Upper lobe of left lung (tissue), 4 donors: ENCODE results near the gene DOCK1.

Source experiments
- POLR2A ChIP-seq, 4 donors: fragments of 450-650 bp; IDR thresholded peaks; one replicate each; pipeline ENCODE4 v1.5.1; 2016 to 2017; ENCODE audit warnings: antibody characterized with exemption in 4 of 4, mild to moderate bottlenecking in 2 of 4
- POLR2AphosphoS5 ChIP-seq, 2 donors: sonication (generic); formaldehyde crosslinking; IDR thresholded peaks; one replicate each; pipeline ENCODE4 v1.5.1; 2017; ENCODE audit warnings: antibody characterized with exemption in 2 of 2
- TF ChIP-seq, protein P1 (sequence below), 6 experiments: fragments of 450-650 bp in 4 of 6; fragments of 200-600 bp in 2 of 6; sonication (generic) in 2 of 6; IDR thresholded peaks; one replicate each; pipeline ENCODE4 v1.5.1; 2016 to 2019; ENCODE audit warnings: antibody characterized with exemption in 6 of 6

DNA sequence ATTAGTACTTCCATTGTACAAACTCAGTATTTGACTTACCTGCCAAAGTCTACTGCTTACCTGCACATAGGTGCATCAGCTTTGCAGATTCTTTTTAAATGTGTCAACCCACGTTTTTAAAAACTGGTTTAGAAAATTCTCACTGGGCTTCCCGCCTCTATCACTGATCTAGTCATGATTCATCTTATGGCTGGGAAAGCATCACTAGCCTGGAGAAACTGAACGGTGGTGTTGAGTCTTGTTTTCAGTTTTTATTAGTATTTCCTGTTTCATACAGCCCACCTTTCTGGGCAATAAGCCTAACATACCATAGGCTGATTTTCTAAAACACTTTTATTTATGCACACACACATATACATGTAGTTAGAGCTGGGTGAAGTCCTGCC is 19.7 kb downstream of the DOCK1 start:
- TF ChIP-seq, protein P1, sequence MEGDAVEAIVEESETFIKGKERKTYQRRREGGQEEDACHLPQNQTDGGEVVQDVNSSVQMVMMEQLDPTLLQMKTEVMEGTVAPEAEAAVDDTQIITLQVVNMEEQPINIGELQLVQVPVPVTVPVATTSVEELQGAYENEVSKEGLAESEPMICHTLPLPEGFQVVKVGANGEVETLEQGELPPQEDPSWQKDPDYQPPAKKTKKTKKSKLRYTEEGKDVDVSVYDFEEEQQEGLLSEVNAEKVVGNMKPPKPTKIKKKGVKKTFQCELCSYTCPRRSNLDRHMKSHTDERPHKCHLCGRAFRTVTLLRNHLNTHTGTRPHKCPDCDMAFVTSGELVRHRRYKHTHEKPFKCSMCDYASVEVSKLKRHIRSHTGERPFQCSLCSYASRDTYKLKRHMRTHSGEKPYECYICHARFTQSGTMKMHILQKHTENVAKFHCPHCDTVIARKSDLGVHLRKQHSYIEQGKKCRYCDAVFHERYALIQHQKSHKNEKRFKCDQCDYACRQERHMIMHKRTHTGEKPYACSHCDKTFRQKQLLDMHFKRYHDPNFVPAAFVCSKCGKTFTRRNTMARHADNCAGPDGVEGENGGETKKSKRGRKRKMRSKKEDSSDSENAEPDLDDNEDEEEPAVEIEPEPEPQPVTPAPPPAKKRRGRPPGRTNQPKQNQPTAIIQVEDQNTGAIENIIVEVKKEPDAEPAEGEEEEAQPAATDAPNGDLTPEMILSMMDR (IDR thresholded peaks at IDR 0.05): no peak
- no peak for TF ChIP-seq POLR2AphosphoS5 (IDR thresholded peaks at IDR 0.05)
- no peak for TF ChIP-seq POLR2A (IDR thresholded peaks at IDR 0.05)
